HepG2 (cell line): ENCODE measurements around the gene VWC2L.

Source experiments
- ELF3 ChIP-seq: IDR thresholded peaks from 2 replicates; pipeline ENCODE4 v1.6.1; 2016; ENCODE audit warnings: missing genetic modification reagents, missing compliant biosample characterization
- MAX ChIP-seq: IDR thresholded peaks from 2 replicates; pipeline ENCODE4 v1.6.1; 2012; ENCODE audit warnings: inconsistent platforms
- MEIS2 ChIP-seq: sonication (generic); formaldehyde crosslinking; IDR thresholded peaks from 2 replicates; pipeline ENCODE4 v1.9.0; 2021; ENCODE audit warnings: mild to moderate bottlenecking, missing genetic modification reagents
- NFYB ChIP-seq: sonication (generic); formaldehyde crosslinking; IDR thresholded peaks from 2 replicates; pipeline ENCODE4 v1.4.0; 2020; ENCODE audit warnings: missing genetic modification reagents
- PHF8 ChIP-seq: sonication (generic); formaldehyde crosslinking; IDR thresholded peaks from 2 replicates; pipeline ENCODE4 v1.5.0; 2020; ENCODE audit warnings: missing genetic modification reagents
- POLR2A ChIP-seq, 2 experiments: IDR thresholded peaks; 2 replicates each; pipeline ENCODE4 v1.6.1; 2011; ENCODE audit warnings: low read depth in 2 of 2, low read length in 2 of 2, mild to moderate bottlenecking in 1 of 2, moderate library complexity in 1 of 2; ENCODE audit not compliant: insufficient read depth in 1 of 2
- ZNF34 ChIP-seq: sonication (generic); formaldehyde crosslinking; IDR thresholded peaks from 2 replicates; pipeline ENCODE4 v1.4.0; 2020; ENCODE audit warnings: mild to moderate bottlenecking, missing genetic modification reagents, borderline replicate concordance
- ZNF572 ChIP-seq: sonication (generic); formaldehyde crosslinking; IDR thresholded peaks from 2 replicates; pipeline ENCODE4 v1.5.1; 2020; ENCODE audit warnings: mild to moderate bottlenecking, missing genetic modification reagents
- ZNF589 ChIP-seq: sonication (generic); formaldehyde crosslinking; conservative IDR thresholded peaks from 2 replicates; pipeline ENCODE4 v1.8.0; 2022; ENCODE audit warnings: mild to moderate bottlenecking, moderate library complexity, missing genetic modification reagents
- ZNF691 ChIP-seq: sonication (generic); formaldehyde crosslinking; IDR thresholded peaks from 2 replicates; pipeline ENCODE4 v1.4.0; 2020; ENCODE audit warnings: missing genetic modification reagents, low read depth, mild to moderate bottlenecking, borderline replicate concordance

GRCh38 chr2:214382229-214382628 is 28.6 kb upstream of the VWC2L start:
- TF ChIP-seq MAX (no peak), ZNF34 (CRISPR knock-in tag) (no peak), PHF8 (CRISPR knock-in tag) (no peak), ZNF691 (CRISPR knock-in tag) (no peak), ZNF572 (CRISPR knock-in tag) (no peak), MEIS2 (CRISPR knock-in tag) (no peak), NFYB (CRISPR knock-in tag) (no peak), POLR2A (IDR thresholded peaks at IDR 0.05; ENCODE audit: insufficient read depth in 1 of 2, low read depth in 2 of 2, low read length in 2 of 2) (no peak), ELF3 (CRISPR knock-in tag) (no peak), ZNF589 (CRISPR knock-in tag) (no peak)
